GM21360 (cell line): Measurements from ENCODE around the gene B3GNT7.
"Not testable (repeated sequence)": the region's sequence is repeated elsewhere in the genome, so short reads cannot be mapped to it uniquely, and the experiment has no call there.

ENCODE experiments used
- ATAC-seq: cut with Tn5 transposase; IDR thresholded peaks from one replicate; pipeline ENCODE4 v1.9.1; 2021; ENCODE audit warnings: mild to moderate bottlenecking, moderate library complexity; ENCODE audit not compliant: unreplicated experiment

Gene B3GNT7

GRCh38 chr2:231421051-231421580, 25.6 kb downstream of the B3GNT7 start:
- ATAC-seq: no peak

- no peak for ATAC-seq
These were observed 26.5 kb downstream of the B3GNT7 start for GRCh38 chr2:231422056-231422455.

- no peak for ATAC-seq
These were observed 27.7 kb downstream of the B3GNT7 start for GRCh38 chr2:231423176-231423575.

- ATAC-seq: no peak
These were observed 29.8 kb downstream of the B3GNT7 start for GRCh38 chr2:231425291-231425810.

- ATAC-seq: no peak
These were observed 30.5 kb downstream of the B3GNT7 start for GRCh38 chr2:231425811-231426703.

GRCh38 chr2:231427116-231427515, 31.6 kb downstream of the B3GNT7 start:
- no peak for ATAC-seq

GRCh38 chr2:231429152-231429551, 33.6 kb downstream of the B3GNT7 start:
- ATAC-seq: no peak

- ATAC-seq: no peak
These were observed 34.4 kb downstream of the B3GNT7 start for GRCh38 chr2:231429901-231430300.

- ATAC-seq: not testable (repeated sequence)
These were observed 34.9 kb downstream of the B3GNT7 start for GRCh38 chr2:231430437-231430836.

- no peak for ATAC-seq
These were observed 36.1 kb downstream of the B3GNT7 start for GRCh38 chr2:231431606-231432005.

GRCh38 chr2:231433990-231434389, 38.5 kb downstream of the B3GNT7 start:
- no peak for ATAC-seq

GRCh38 chr2:231436957-231437356, 41.4 kb downstream of the B3GNT7 start:
- no peak for ATAC-seq

- ATAC-seq: no peak
These were observed 54.1 kb downstream of the B3GNT7 start for GRCh38 chr2:231449503-231450054.

GRCh38 chr2:231450548-231450989, 55.1 kb downstream of the B3GNT7 start:
- no peak for ATAC-seq
